Endothelial cell (in vitro differentiated cells): ENCODE measurements around the gene PDE6A. TPM values are rescaled to one million over a fixed set of nuclear protein-coding genes. Genes with fewer than 3 reads are reported as not detected.

Experiments
- DNase-seq: peaks from one replicate; pipeline ENCODE4 v3.0.0; 2021; ENCODE audit warnings: low spot score
- H3K27ac Mint-ChIP-seq: one replicate; pipeline ENCODE4 v1.8.0; 2021; ENCODE audit warnings: mixed read lengths, inconsistent platforms; ENCODE audit not compliant: unreplicated experiment
- H3K27me3 Mint-ChIP-seq: one replicate; pipeline ENCODE4 v1.8.0; 2021; ENCODE audit warnings: mild to moderate bottlenecking, moderate library complexity, mixed read lengths, inconsistent platforms; ENCODE audit not compliant: unreplicated experiment
- H3K36me3 Mint-ChIP-seq: one replicate; pipeline ENCODE4 v1.8.0; 2021; ENCODE audit warnings: mild to moderate bottlenecking, low read depth, mixed read lengths, inconsistent platforms; ENCODE audit not compliant: unreplicated experiment
- H3K4me1 Mint-ChIP-seq: one replicate; pipeline ENCODE4 v1.8.0; 2021; ENCODE audit warnings: mild to moderate bottlenecking, mixed read lengths, inconsistent platforms; ENCODE audit not compliant: unreplicated experiment
- H3K4me3 Mint-ChIP-seq: one replicate; pipeline ENCODE4 v1.8.0; 2021; ENCODE audit warnings: mild to moderate bottlenecking, mixed read lengths, inconsistent platforms; ENCODE audit not compliant: unreplicated experiment
- H3K9me3 Mint-ChIP-seq: one replicate; pipeline ENCODE4 v1.8.0; 2021; ENCODE audit warnings: mixed read lengths, inconsistent platforms; ENCODE audit not compliant: unreplicated experiment
- total RNA-seq: library from RNA; stranded (reverse); fragmentation: NEBNext Ultra II Directional; extraction: Animal tissue kit (Norgen Biotek cat#: 25700); gene quantifications from one replicate; pipeline ENCODE4 v1.2.1, GENCODE V29; 2021; ENCODE audit not compliant: unreplicated experiment
- TF ChIP-seq, protein P1 (sequence below): fragments of 200-600 bp; sonication (generic); IDR thresholded peaks from one replicate; pipeline ENCODE4 v1.5.0; 2021; ENCODE audit warnings: antibody characterized with exemption; ENCODE audit not compliant: unreplicated experiment

PDE6A gene
- total RNA-seq, 1 donor from 2014 or later: not detected

DNA sequence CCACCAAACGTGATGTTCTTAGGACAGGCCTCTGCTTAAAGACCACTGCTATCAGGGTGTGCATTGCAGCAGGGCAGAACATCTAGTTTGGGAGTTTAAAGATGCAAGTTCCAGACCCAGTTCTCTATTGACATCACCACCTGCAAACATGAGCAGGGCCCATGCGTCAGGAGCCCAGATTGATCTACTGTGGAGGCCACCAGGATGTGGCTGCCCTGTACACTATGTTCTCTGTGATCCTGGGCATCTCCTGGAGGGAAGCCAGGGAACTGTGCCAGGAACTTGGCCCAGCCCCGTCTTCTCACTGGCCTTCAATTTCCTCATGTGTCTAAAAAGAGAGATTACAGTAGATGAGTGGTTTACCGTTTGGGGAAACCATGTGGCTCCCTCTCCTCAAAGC is 87.1 kb downstream of the PDE6A start:
- Mint-ChIP-seq H3K27ac (no peak overlapping the region), H3K36me3 (no peaks in the 10 kb centered on the region), H3K27me3 (peaks cover 2% of the 10 kb centered on the region), H3K9me3 (no peaks in the 10 kb centered on the region), H3K4me3 (no peak overlapping the region), H3K4me1 (peaks cover 14% of the 10 kb centered on the region)
- DNase-seq: no peak
- TF ChIP-seq, protein P1, sequence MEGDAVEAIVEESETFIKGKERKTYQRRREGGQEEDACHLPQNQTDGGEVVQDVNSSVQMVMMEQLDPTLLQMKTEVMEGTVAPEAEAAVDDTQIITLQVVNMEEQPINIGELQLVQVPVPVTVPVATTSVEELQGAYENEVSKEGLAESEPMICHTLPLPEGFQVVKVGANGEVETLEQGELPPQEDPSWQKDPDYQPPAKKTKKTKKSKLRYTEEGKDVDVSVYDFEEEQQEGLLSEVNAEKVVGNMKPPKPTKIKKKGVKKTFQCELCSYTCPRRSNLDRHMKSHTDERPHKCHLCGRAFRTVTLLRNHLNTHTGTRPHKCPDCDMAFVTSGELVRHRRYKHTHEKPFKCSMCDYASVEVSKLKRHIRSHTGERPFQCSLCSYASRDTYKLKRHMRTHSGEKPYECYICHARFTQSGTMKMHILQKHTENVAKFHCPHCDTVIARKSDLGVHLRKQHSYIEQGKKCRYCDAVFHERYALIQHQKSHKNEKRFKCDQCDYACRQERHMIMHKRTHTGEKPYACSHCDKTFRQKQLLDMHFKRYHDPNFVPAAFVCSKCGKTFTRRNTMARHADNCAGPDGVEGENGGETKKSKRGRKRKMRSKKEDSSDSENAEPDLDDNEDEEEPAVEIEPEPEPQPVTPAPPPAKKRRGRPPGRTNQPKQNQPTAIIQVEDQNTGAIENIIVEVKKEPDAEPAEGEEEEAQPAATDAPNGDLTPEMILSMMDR: no peak

DNA sequence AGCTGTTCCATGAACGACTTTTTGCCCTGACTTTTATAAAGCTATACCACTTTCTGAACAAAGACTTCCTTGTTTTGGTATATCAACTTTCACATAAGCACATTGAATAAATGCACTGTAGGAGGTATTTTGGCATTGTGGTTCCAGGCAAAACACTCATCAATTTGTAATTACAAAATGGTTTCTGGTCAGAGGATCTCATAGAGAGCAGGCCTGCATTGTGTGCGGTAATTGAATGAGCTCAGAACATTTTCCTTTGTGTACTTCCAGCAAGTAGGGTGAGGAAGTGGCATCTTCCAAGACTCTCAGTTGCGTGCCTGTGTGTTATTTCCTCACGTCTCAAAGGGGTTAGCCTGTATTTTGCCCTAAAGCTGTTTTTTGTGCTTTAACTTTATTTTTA is 89.2 kb downstream of the PDE6A start:
- H3K4me3 Mint-ChIP-seq: no peak overlapping the region
- H3K36me3 Mint-ChIP-seq: no peaks in the 10 kb centered on the region
- H3K4me1 Mint-ChIP-seq: no peaks in the 10 kb centered on the region
- no peaks in the 10 kb centered on the region for H3K9me3 Mint-ChIP-seq
- peaks cover 2% of the 10 kb centered on the region for H3K27me3 Mint-ChIP-seq
- TF ChIP-seq, protein P1: no peak
- peak overlapping the region; percentile 36 for H3K27ac Mint-ChIP-seq
- no peak for DNase-seq

DNA sequence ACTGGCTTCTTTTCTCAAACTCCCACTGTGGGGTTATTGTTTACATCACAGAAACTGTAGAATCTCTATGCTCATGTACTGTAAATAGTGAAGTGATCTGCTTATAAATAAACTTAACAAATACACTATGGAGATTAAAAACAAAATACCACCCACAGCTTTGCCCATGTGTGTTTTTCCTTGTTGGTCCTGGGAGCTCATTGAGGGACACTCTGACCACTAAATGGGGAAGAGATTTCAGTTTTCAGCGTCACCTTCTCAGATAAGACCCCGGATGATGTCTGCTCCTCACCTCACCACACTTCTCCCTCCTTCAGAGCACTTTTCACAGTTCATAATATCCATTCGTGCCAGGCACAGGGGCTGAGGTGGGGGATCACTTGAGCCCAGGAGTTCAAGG is 89.7 kb downstream of the PDE6A start:
- Mint-ChIP-seq H3K4me3 (no peak overlapping the region), H3K27ac (no peak overlapping the region), H3K9me3 (no peaks in the 10 kb centered on the region), H3K36me3 (no peaks in the 10 kb centered on the region), H3K4me1 (no peaks in the 10 kb centered on the region), H3K27me3 (peaks cover 2% of the 10 kb centered on the region)
- TF ChIP-seq, protein P1: no peak
- no peak for DNase-seq

DNA sequence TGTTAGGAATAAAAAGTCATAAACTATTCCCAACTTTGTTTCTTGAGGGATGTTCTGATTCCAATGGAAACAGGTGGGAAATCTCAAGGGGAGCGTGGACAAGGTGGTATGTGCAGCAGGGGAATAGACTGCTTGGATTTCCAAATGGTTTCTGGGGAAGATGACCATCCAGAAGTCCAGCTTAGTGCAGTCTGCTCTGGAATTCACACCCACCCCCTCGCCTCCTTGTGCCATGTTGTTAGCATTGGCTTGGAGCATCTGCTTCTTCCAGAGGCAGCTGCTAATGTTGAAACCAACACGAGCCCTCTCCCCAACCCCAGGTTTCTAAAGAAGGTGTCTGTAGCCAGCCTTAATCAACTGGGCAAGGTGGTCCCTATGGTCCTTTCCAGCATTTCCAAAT is 90.9 kb downstream of the PDE6A start:
- TF ChIP-seq, protein P1: no peak
- peaks cover 5% of the 10 kb centered on the region for H3K27me3 Mint-ChIP-seq
- H3K36me3 Mint-ChIP-seq: peaks cover 6% of the 10 kb centered on the region
- H3K9me3 Mint-ChIP-seq: no peaks in the 10 kb centered on the region
- no peak overlapping the region for H3K4me3 Mint-ChIP-seq
- no peak for DNase-seq
- H3K4me1 Mint-ChIP-seq: no peaks in the 10 kb centered on the region
- no peak overlapping the region for H3K27ac Mint-ChIP-seq

DNA sequence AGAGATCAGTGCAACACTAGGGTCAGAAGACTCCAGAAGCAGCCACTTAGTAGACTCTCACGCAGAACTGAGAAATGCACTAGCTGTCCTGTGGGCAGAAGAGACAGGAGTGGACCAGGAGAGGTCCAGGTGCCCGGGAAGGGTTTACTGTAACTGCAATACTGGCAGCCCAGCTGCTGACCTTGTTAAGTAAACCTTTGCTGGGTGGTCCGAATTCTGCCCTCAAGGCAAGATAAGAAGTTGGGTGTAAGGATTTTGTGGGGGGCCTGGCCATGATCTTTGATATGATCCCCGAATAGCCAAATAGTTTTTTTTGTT is 91.3 kb downstream of the PDE6A start:
- no peak for DNase-seq

More for the DNA sequence above, 91.3 kb downstream of the PDE6A start:
- Mint-ChIP-seq H3K27ac (no peak overlapping the region), H3K36me3 (peaks cover 6% of the 10 kb centered on the region), H3K9me3 (no peaks in the 10 kb centered on the region), H3K4me3 (no peak overlapping the region), H3K27me3 (peaks cover 5% of the 10 kb centered on the region), H3K4me1 (no peaks in the 10 kb centered on the region)
- TF ChIP-seq, protein P1: peak; percentile 32
